K562 (cell line): Measurements from ENCODE around the gene CHML. TPM values are rescaled to one million over a fixed set of nuclear protein-coding genes. Genes with fewer than 3 reads are reported as not detected.

Experiments used
- AFF1 ChIP-seq, 2 experiments: fragments of 450-650 bp; IDR thresholded peaks; 2 replicates each; pipeline ENCODE4 v1.6.1; 2018; ENCODE audit warnings: mild to moderate bottlenecking in 2 of 2, low read depth in 1 of 2; ENCODE audit not compliant: partially characterized antibody in 2 of 2
- CC2D1A ChIP-seq: fragments of 450-650 bp; IDR thresholded peaks from 2 replicates; pipeline ENCODE4 v1.6.1; 2017; ENCODE audit warnings: mild to moderate bottlenecking
- CREB1 ChIP-seq, 2 experiments: sonication (generic) in 1 of 2; formaldehyde crosslinking in 1 of 2; IDR thresholded peaks; 2 replicates each; pipeline versions ENCODE4 v1.6.1 to v1.8.0; 2012 to 2022; ENCODE audit warnings: inconsistent platforms in 1 of 2, mild to moderate bottlenecking in 1 of 2, missing genetic modification reagents in 1 of 2, moderate library complexity in 1 of 2
- CREB5 ChIP-seq: fragments of 250-450 bp; sonication (Bioruptor Pico); IDR thresholded peaks from 2 replicates; pipeline ENCODE4 v1.5.0; 2020; ENCODE audit warnings: mild to moderate bottlenecking
- CTBP1 ChIP-seq: fragments of 450-650 bp; IDR thresholded peaks from 2 replicates; pipeline ENCODE4 v1.6.1; 2016; ENCODE audit warnings: borderline replicate concordance
- CXXC5 ChIP-seq: fragments of 250-450 bp; sonication (Bioruptor Pico); IDR thresholded peaks from 2 replicates; pipeline ENCODE4 v1.8.0; 2022; ENCODE audit warnings: inconsistent platforms, mild to moderate bottlenecking, moderate library complexity
- HBP1 ChIP-seq: fragments of 450-650 bp; formaldehyde crosslinking; IDR thresholded peaks from 2 replicates; pipeline ENCODE4 v1.4.0; 2022; ENCODE audit warnings: missing genetic modification characterization
- HDGF ChIP-seq: fragments of 450-650 bp; IDR thresholded peaks from 2 replicates; pipeline ENCODE4 v1.6.1; 2016
- LEF1 ChIP-seq: fragments of 450-650 bp; IDR thresholded peaks from 2 replicates; pipeline ENCODE4 v1.6.1; 2016; ENCODE audit warnings: mild to moderate bottlenecking
- MXD1 ChIP-seq: fragments of 250-450 bp; sonication (Bioruptor Pico); IDR thresholded peaks from 2 replicates; pipeline ENCODE4 v1.8.0; 2021; ENCODE audit warnings: borderline replicate concordance, mild to moderate bottlenecking, moderate library complexity; ENCODE audit not compliant: poor library complexity, severe bottlenecking
- PHB ChIP-seq: fragments of 250-450 bp; sonication (Bioruptor Pico); IDR thresholded peaks from 2 replicates; pipeline ENCODE4 v1.5.0; 2021
- POLR2AphosphoS5 ChIP-seq: IDR thresholded peaks from 2 replicates; pipeline ENCODE4 v1.6.1; 2011; ENCODE audit warnings: mild to moderate bottlenecking, low read depth, low read length, moderate library complexity; ENCODE audit not compliant: control insufficient read depth, insufficient read depth
- PRDM10 ChIP-seq: fragments of 450-650 bp; IDR thresholded peaks from 2 replicates; pipeline ENCODE4 v1.6.1; 2018; ENCODE audit not compliant: partially characterized antibody
- PTBP1 ChIP-seq: fragments of 200-400 bp; formaldehyde crosslinking; IDR thresholded peaks from 2 replicates; pipeline ENCODE4 v1.6.1; 2017; ENCODE audit warnings: low read depth, low read length
- SAP30 ChIP-seq: fragments of 200-600 bp; sonication (generic); IDR thresholded peaks from 2 replicates; pipeline ENCODE4 v1.6.1; 2012; ENCODE audit warnings: borderline replicate concordance, low read depth, mild to moderate bottlenecking, moderate library complexity, low read length, control low read depth, inconsistent platforms; ENCODE audit not compliant: insufficient read depth, poor library complexity, severe bottlenecking
- SMARCA4 ChIP-seq: fragments of 450-650 bp; IDR thresholded peaks from 2 replicates; pipeline ENCODE4 v1.6.1; 2016
- SPI1 ChIP-seq: IDR thresholded peaks from 2 replicates; pipeline ENCODE4 v1.6.1; 2011; ENCODE audit warnings: low read depth, low read length, control low read depth, borderline replicate concordance
- polyA plus RNA-seq, 8 experiments: library from polyadenylated mRNA; depleted of rRNA in 4 of 8; stranded (reverse) in 5 of 8; unstranded in 3 of 8; fragments of >200 nt; fragmentation: Nextera tagmentation in 2 of 8; fragmentation: Illumina TruSeq in 1 of 8; extraction: Ambion mirVana in 2 of 8; extraction: Trizol in 1 of 8; gene quantifications; 2 replicates each; pipeline versions ENCODE4 v1.2.1 to v1.2.3, GENCODE V29; 2011 to 2014; ENCODE audit warnings: inconsistent platforms in 1 of 8, missing spikeins in 1 of 8
- total RNA-seq, 7 experiments: library from RNA; depleted of rRNA in 6 of 7; stranded (reverse); fragments of >200 nt in 6 of 7; fragmentation: Illumina TruSeq in 2 of 7; extraction: Trizol in 2 of 7; gene quantifications; 2 replicates each; pipeline versions ENCODE4 v1.2.1 to v1.2.3, GENCODE V29; 2011 to 2021; ENCODE audit warnings: low replicate concordance in 1 of 7

Gene CHML
- total and polyA plus RNA-seq, 9 of the 15 experiments (the other 6 are each of a cell fraction or from before 2014, with no cell fraction given): 13.0 to 88.3 (median 62.8) TPM

GRCh38 chr1:241637604-241638003, 2.6 kb downstream of the CHML start (continued):
- TF ChIP-seq AFF1 (IDR thresholded peaks at IDR 0.05; ENCODE audit: low read depth in 1 of 2, partially characterized antibody in 2 of 2) (peak in 1 of 2 experiments; percentile 41), SPI1 (peak; percentile 79; the same call in 1 of the 2 replicates), PHB (CRISPR knock-in tag) (no peak), CTBP1 (peak; percentile 28; the same call in 1 of the 2 replicates), CREB5 (no peak), HBP1 (CRISPR knock-in tag) (no peak), PTBP1 (no peak), CREB1 (IDR thresholded peaks at IDR 0.05) (no peak), CREB1 (CRISPR knock-in tag; IDR thresholded peaks at IDR 0.05) (no peak), HDGF (no peak), SAP30 (peak; percentile 6), PRDM10 (peak; percentile 23), POLR2AphosphoS5 (no peak), CXXC5 (peak; percentile 28; the same call in 1 of the 2 replicates), MXD1 (CRISPR knock-in tag) (no peak), CC2D1A (no peak), SMARCA4 (peak; percentile 23; the same call in 1 of the 2 replicates), LEF1 (no peak)
